SK-MEL-5 (cell line): ENCODE results near the gene CHAF1A. TPM values are rescaled to one million over a fixed set of nuclear protein-coding genes. Genes with fewer than 3 reads are reported as not detected.

ENCODE experiments used
- DNase-seq: peaks from one replicate; pipeline ENCODE4 v3.0.0-alpha.2; 2016; ENCODE audit warnings: low read depth, low spot score
- in situ Hi-C: cut with HindIII; loops from 2 replicates; pipeline ENCODE4 v1.10.0; 2016; ENCODE audit warnings: low sequenced_read_pairs, high pct_unique_total_duplicates, low pct_unique_long_range_greater_than_20kb
- polyA plus RNA-seq, 2 experiments: library from polyadenylated mRNA; depleted of rRNA; stranded (reverse); fragments of >200 nt; gene quantifications; 2 replicates each; pipeline ENCODE4 v1.2.3, GENCODE V29; 2015
- total RNA-seq: library from RNA; depleted of rRNA; stranded (reverse); fragments of >200 nt; shearing (Covaris generic); gene quantifications from 2 replicates; pipeline ENCODE4 v1.2.3, GENCODE V29; 2014; rRNA removed

The CHAF1A gene
- total RNA-seq = 14.5 and 19.4 TPM in 2 replicates
- 41.5 and 56.9 TPM in 2 replicates for polyA plus RNA-seq (2015; cell fraction: cytosol; rRNA removed)
- 50.2 and 72.0 TPM in 2 replicates for polyA plus RNA-seq (2015; cell fraction: nucleus; rRNA removed)

DNA sequence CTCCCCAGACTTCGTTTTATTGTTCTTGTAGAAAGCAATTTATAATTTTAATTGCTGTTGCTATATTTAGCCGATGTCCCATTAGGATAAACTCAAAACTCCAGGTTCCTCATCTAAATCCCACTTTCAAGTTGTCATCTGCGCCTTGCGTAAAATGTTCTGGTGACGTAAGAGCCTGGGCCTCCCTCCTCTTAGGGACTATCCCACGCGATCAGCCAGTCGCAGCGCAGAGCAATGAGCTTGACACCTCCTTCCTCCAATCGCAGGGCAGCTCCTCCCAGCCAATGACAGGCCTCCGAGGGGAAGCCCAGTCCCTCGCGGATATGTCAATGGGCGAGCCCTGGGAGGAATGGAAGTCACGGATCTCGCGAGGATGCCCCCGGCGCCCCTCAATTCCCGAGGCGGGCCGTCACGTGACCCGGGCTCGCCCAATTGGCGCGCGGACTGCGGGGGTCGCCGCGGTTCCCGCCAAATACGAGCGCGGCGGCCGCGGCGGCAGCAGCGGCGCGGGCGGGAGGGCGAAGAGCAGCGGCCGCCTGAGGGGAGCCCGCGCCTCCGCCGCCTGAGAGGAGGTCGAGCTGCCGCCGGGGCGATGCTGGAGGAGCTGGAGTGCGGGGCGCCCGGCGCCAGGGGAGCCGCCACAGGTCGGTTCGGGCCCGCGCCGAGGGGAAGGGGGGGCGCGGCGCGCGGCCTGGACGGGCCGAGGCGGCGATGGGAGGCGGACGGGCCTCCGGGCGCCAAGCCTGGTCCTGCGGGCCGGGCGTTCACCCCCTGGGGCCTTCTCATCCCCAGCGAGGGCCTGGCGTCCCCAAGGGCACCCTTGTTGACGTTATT lies at the start of gene CHAF1A:
TSS of gene CHAF1A (plus strand) at position 470 of the 834 bp plus-strand sequence. CDS start at position 593, 123 bp downstream.
- DNase-seq = peak; percentile 99
- in situ Hi-C loops = no loop called here

DNA sequence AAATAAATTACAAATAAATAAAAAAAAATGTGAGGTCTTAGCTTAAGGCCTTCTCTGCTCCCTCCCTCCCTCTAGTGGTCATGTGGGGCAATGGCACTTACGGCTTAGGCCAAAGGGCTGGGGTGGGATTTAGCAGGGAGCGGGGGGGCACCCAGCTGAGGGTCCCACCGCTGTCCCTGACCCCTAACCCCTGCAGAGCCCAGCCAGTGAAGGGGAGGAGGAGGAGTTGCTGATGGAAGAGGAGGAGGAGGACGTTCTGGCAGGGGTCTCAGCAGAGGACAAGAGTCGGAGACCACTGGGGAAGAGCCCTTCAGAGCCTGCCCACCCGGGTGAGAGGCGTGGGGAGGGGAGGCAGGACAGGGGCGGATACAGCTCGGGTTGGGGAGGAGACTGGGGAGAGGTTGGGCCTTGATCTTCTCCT lies 49.7 kb upstream of the CHAF1A start:
- DNase-seq = peak; percentile 62
- in situ Hi-C loops = no loop called here

DNA sequence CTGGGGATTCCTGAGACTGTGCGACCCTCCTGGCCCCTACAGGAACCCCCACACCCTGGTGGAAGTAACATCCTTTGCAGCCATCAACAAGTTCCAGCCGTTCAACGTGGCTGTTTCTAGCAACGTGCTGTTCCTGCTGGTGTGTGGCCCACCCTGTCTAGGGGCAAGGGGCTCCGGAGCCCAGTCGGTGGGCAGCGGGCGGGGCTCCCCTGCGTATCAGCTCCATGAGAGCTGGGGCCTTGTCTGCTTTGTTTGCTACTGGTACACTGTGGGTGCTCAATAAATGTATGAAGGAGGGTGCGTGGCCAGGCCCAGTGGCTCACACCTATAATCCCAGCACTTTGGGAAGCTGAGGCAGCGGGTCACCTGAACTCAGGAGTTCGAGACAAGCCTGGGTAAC lies 48.2 kb upstream of the CHAF1A start:
- in situ Hi-C loops = no loop called here
- DNase-seq = no peak

- no peak for DNase-seq
- in situ Hi-C loops = no loop called here
Observed at GRCh38 chr19:4354897-4355296, 47.5 kb upstream of the CHAF1A start.

- DNase-seq = no peak
- in situ Hi-C loops = no loop called here
Observed at GRCh38 chr19:4357095-4357797, 45.2 kb upstream of the CHAF1A start.

- no peak for DNase-seq
- in situ Hi-C loops = no loop called here
Observed at GRCh38 chr19:4357921-4358326, 44.5 kb upstream of the CHAF1A start.

DNA sequence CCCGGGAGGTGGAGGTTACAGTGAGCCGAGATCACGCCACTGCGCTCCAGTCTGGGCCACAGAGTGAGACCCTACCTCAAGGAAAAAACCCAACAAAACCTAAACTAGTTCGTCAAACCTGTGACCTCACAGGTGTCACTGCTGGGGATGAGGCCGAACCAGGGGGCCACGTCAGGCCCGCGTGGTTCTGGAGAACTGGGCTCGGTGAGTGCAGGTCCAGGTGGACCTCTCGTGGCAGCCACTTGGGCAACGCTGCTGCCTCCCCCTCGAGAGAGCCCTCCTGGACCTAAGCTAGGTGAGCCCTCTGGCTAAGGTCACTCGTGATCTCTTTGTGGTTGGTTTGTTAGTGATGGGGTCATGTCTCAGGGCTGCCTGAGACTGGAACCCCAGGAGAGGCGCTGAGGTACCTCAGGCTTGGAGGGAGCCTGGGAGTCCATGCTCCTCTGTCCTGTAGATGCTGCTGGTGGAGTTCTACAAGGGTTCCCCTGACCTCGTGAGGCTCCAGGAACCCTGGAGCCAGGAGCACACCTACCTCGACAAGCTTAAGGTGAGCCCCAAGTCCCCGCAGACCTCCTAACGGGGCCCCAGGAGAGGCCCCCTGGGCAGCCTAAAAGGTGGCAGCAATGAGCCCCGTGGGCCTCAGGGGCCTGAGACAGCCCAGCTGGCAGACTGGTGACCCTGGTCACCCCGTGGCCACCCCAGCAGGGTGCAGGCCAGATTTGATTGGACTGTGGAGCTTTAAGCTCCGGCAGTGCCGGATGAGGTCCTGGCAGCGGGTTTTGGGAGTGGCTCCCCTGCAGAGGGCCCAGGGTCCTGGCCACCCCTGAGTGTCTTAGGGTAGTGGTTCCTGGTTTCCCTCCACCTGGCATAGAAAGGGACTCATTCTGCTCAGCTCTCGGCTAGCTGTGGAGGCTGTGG lies 43.5 kb upstream of the CHAF1A start:
- no peak for DNase-seq
- in situ Hi-C loops = no loop called here

- in situ Hi-C loops = no loop called here
- DNase-seq = no peak
Observed at GRCh38 chr19:4359627-4360000, 42.8 kb upstream of the CHAF1A start.

GRCh38 chr19:4360081-4360569 lies 42.3 kb upstream of the CHAF1A start:
- in situ Hi-C loops = no loop called here
- DNase-seq = no peak

DNA sequence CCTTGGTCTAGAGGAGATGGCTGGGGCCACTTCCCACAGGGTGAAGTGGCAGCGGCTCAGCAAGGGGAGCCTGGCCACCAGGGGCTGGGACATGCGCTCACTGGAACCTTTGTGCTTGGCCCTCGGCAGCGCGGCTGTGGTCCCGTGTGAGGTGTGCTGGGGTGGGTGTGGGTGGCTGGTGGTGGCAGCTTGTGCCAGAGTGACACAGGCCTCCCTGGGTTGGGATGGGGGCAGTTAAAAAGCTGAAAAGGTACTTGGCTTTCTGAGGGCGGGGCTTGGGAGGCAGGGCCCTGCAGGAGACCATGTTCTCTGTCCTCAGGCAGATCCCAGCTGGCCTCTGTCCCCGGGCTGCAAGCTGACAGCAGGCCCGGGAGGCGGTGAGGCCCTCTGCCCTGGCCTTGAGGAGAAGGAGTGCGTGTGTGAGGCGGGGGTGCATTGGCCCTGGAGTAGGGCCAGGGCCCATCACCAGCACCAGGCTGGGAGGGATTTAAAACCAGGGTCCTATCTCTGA lies 41.7 kb upstream of the CHAF1A start:
- no peak for DNase-seq
- in situ Hi-C loops = no loop called here

DNA sequence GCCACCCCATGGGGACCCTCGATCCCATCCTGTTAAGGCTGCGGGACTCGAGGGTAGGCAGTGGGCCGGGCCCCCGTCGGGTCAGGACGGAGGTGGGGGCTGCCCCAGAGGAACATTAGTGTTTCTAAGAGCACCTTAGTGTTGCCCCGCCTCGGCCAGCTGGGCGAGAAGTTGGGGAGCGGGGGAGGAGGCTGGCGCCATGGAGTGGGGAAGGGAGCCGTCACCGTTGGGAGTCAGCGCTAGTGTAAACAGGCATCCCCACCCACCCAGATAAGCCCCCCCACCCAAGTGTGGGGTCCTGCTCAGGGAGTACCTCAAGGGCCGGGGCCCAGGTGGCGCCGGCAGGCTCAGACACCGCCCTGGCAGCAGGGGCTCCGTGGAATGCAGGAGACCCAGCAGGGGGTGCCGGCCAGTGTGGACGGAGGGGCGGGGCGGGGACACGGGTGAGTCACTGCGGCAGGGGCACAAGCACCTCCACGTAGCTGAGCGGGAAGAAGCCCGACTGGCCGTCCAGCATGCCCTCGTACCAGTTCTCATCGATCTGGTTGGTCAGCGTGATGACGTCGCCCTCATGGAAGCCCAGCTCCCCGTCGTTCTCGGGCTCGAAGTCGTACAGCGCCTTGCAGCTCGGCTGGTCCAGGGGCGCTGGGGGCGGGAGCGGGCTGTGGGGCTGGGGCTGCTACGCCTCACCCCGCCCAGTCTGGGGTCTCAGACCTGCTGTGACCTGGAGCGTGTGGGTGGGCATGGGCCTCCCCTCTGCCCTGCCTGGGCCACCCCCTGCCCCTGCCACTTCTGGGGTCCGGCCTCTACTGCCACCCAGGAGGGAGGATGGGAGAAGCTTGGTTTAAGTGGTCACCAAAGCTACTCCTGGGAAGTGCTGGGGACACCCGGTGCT lies 41.0 kb upstream of the CHAF1A start:
- in situ Hi-C loops = no loop called here
- DNase-seq = no peak

GRCh38 chr19:4362101-4362828 lies 40.2 kb upstream of the CHAF1A start:
- in situ Hi-C loops = no loop called here
- DNase-seq = no peak

GRCh38 chr19:4362831-4363545 lies 39.5 kb upstream of the CHAF1A start:
- no peak for DNase-seq

GRCh38 chr19:4363571-4364304 lies 38.7 kb upstream of the CHAF1A start:
- in situ Hi-C loops = no loop called here
- no peak for DNase-seq

More at GRCh38 chr19:4362831-4363545, 39.5 kb upstream of the CHAF1A start:
- in situ Hi-C loops = no loop called here

DNA sequence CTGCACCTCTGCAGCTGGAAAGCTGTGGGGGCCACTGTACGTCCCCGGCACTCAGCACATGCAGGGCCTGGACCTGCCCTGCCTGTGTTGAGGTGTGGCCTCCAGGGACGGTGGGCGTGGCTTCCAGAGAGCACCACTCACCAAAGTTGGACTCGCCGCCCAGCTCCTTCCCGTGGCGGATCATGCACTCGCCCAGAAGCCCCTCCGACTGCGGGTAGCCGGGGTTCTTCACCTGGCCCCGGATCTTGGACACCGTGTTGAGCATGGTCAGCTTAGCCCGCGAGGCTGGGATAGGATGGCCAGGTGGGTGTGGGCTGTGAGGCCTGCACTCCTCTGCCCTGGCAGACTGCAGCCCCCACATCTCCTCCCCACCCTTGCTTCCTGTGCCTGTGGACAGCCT lies 37.1 kb upstream of the CHAF1A start:
- in situ Hi-C loops = no loop called here
- no peak for DNase-seq
